H4 (cell line): ENCODE results near the gene AHRR. TPM values are rescaled to one million over a fixed set of nuclear protein-coding genes. Genes with fewer than 3 reads are reported as not detected.
A peak's percentile ranks its signal among the peaks of the same experiment; 100 is the strongest.
"Not testable (repeated sequence)": the region's sequence is repeated elsewhere in the genome, so short reads cannot be mapped to it uniquely, and the experiment has no call there.

ENCODE experiments used
- DNase-seq: peaks from one replicate; pipeline ENCODE4 v3.0.0-alpha.2; 2015; ENCODE audit warnings: low spot score
- total RNA-seq: library from RNA; depleted of rRNA; stranded (reverse); fragments of >200 nt; shearing (Covaris generic); gene quantifications from 2 replicates; pipeline ENCODE4 v1.2.3, GENCODE V29; 2014

Gene AHRR
- total RNA-seq, 1 experiment from 2014 or later = 10.8 TPM

GRCh38 chr5:378301-378891, 56.9 kb downstream of the AHRR start:
- no peak for DNase-seq

GRCh38 chr5:378976-379742, 57.6 kb downstream of the AHRR start:
- DNase-seq = no peak

GRCh38 chr5:380701-381309, 59.3 kb downstream of the AHRR start:
- no peak for DNase-seq

- no peak for DNase-seq
Observed at GRCh38 chr5:383066-383465, 61.6 kb downstream of the AHRR start.

GRCh38 chr5:383621-384020, 62.1 kb downstream of the AHRR start:
- DNase-seq = no peak

GRCh38 chr5:384576-384975, 63.1 kb downstream of the AHRR start:
- not testable (repeated sequence) for DNase-seq

GRCh38 chr5:385321-385720, 63.8 kb downstream of the AHRR start:
- no peak for DNase-seq

GRCh38 chr5:386432-387341, 65.2 kb downstream of the AHRR start:
- DNase-seq = no peak

- no peak for DNase-seq
Observed at GRCh38 chr5:387491-388265, 66.2 kb downstream of the AHRR start.

- DNase-seq = no peak
Observed at GRCh38 chr5:388266-389196, 67.0 kb downstream of the AHRR start.

GRCh38 chr5:389197-389821, 67.8 kb downstream of the AHRR start:
- DNase-seq = no peak

GRCh38 chr5:389891-390622, 68.5 kb downstream of the AHRR start:
- DNase-seq = no peak

GRCh38 chr5:390623-391491, 69.3 kb downstream of the AHRR start:
- no peak for DNase-seq

- DNase-seq = peak; percentile 47
Observed at GRCh38 chr5:392431-392988, 71.0 kb downstream of the AHRR start.

- no peak for DNase-seq
Observed at GRCh38 chr5:393846-394275, 72.3 kb downstream of the AHRR start.

GRCh38 chr5:394671-395155, 73.2 kb downstream of the AHRR start:
- no peak for DNase-seq

- no peak for DNase-seq
Observed at GRCh38 chr5:395156-395920, 73.8 kb downstream of the AHRR start.
